BE2C (cell line): ENCODE data around the gene OXER1.

Experiments
- DNase-seq: peaks from one replicate; pipeline ENCODE4 v3.0.0-alpha.2; 2020
- H3K27me3 ChIP-seq: fragments of 250-450 bp; sonication (Bioruptor Pico); 2 replicates; pipeline ENCODE4 v1.5.1; 2020; ENCODE audit warnings: mild to moderate bottlenecking
- H3K36me3 ChIP-seq: fragments of 250-450 bp; sonication (Bioruptor Pico); 2 replicates; pipeline ENCODE4 v1.5.1; 2020; ENCODE audit warnings: mild to moderate bottlenecking
- H3K4me1 ChIP-seq: fragments of 250-450 bp; sonication (Bioruptor Pico); 2 replicates; pipeline ENCODE4 v1.5.1; 2020
- H3K4me3 ChIP-seq: 2 replicates; pipeline ENCODE4 v1.5.1; 2011; ENCODE audit warnings: low read depth, low read length
- H3K9me3 ChIP-seq: fragments of 250-450 bp; sonication (Bioruptor Pico); 2 replicates; pipeline ENCODE4 v1.5.1; 2020
- CTCF ChIP-seq: IDR thresholded peaks from 2 replicates; pipeline ENCODE4 v1.5.1; 2012; ENCODE audit warnings: mild to moderate bottlenecking, low read depth, low read length

The OXER1 gene

GRCh38 chr2:42769583-42770287 lies 5.8 kb upstream of the OXER1 start:
- H3K4me1 ChIP-seq = no peaks in the 10 kb centered on the region; the same call in 1 of the 2 replicates
- no peaks in the 10 kb centered on the region for H3K27me3 ChIP-seq
- H3K4me3 ChIP-seq = no peak overlapping the region
- no peaks in the 10 kb centered on the region for H3K36me3 ChIP-seq
- no peaks in the 10 kb centered on the region for H3K9me3 ChIP-seq
- no peak for TF ChIP-seq CTCF
- DNase-seq = no peak

GRCh38 chr2:42768706-42769256 lies 4.8 kb upstream of the OXER1 start:
- H3K36me3 ChIP-seq = no peaks in the 10 kb centered on the region
- H3K4me1 ChIP-seq = no peaks in the 10 kb centered on the region; the same call in 1 of the 2 replicates
- DNase-seq = no peak
- no peak for TF ChIP-seq CTCF
- no peaks in the 10 kb centered on the region for H3K9me3 ChIP-seq
- H3K27me3 ChIP-seq = no peaks in the 10 kb centered on the region
- H3K4me3 ChIP-seq = no peak overlapping the region

- H3K36me3 ChIP-seq = no peaks in the 10 kb centered on the region
- no peak for DNase-seq
These were observed 4.2 kb upstream of the OXER1 start for GRCh38 chr2:42767899-42768705.

GRCh38 chr2:42767080-42767898 lies 3.4 kb upstream of the OXER1 start:
- H3K9me3 ChIP-seq = no peaks in the 10 kb centered on the region
- DNase-seq = no peak
- H3K4me1 ChIP-seq = no peaks in the 10 kb centered on the region; the same call in 1 of the 2 replicates
- H3K4me3 ChIP-seq = no peak overlapping the region
- H3K36me3 ChIP-seq = no peaks in the 10 kb centered on the region
- H3K27me3 ChIP-seq = no peaks in the 10 kb centered on the region
- no peak for TF ChIP-seq CTCF

More at GRCh38 chr2:42767899-42768705, 4.2 kb upstream of the OXER1 start:
- H3K27me3 ChIP-seq = no peaks in the 10 kb centered on the region
- TF ChIP-seq CTCF = no peak
- no peaks in the 10 kb centered on the region; the same call in 1 of the 2 replicates for H3K4me1 ChIP-seq
- no peak overlapping the region for H3K4me3 ChIP-seq
- H3K9me3 ChIP-seq = no peaks in the 10 kb centered on the region

GRCh38 chr2:42765686-42766085 lies 1.8 kb upstream of the OXER1 start:
- H3K36me3 ChIP-seq = no peaks in the 10 kb centered on the region
- no peak for TF ChIP-seq CTCF
- H3K4me3 ChIP-seq = no peak overlapping the region
- H3K4me1 ChIP-seq = no peaks in the 10 kb centered on the region; the same call in 1 of the 2 replicates
- no peaks in the 10 kb centered on the region for H3K9me3 ChIP-seq
- no peak for DNase-seq
- no peaks in the 10 kb centered on the region for H3K27me3 ChIP-seq
